GM21423 (cell line): ENCODE data around the gene BLID.

Source experiments
- ATAC-seq: cut with Tn5 transposase; IDR thresholded peaks from one replicate; pipeline ENCODE4 v1.9.1; 2021; ENCODE audit warnings: mild to moderate bottlenecking, moderate library complexity; ENCODE audit not compliant: unreplicated experiment

Gene BLID

GRCh38 chr11:122107045-122107444, 9.0 kb downstream of the BLID start:
- no peak for ATAC-seq

GRCh38 chr11:122105044-122105758, 10.8 kb downstream of the BLID start:
- ATAC-seq, result no peak

- ATAC-seq, result no peak
Measured at GRCh38 chr11:122104341-122104740, 11.7 kb downstream of the BLID start.

- ATAC-seq, result no peak
Measured at GRCh38 chr11:122103726-122104125, 12.3 kb downstream of the BLID start.

GRCh38 chr11:122103321-122103720, 12.7 kb downstream of the BLID start:
- no peak for ATAC-seq

- no peak for ATAC-seq
Measured at GRCh38 chr11:122102426-122102825, 13.6 kb downstream of the BLID start.

- no peak for ATAC-seq
Measured at GRCh38 chr11:122101625-122102291, 14.3 kb downstream of the BLID start.

GRCh38 chr11:122100756-122101080, 15.3 kb downstream of the BLID start:
- ATAC-seq, result no peak

GRCh38 chr11:122100037-122100755, 15.8 kb downstream of the BLID start:
- no peak for ATAC-seq

- ATAC-seq, result no peak
Measured at GRCh38 chr11:122099374-122100036, 16.5 kb downstream of the BLID start.

GRCh38 chr11:122098261-122098980, 17.6 kb downstream of the BLID start:
- no peak for ATAC-seq

GRCh38 chr11:122097419-122098001, 18.5 kb downstream of the BLID start:
- no peak for ATAC-seq

GRCh38 chr11:122096272-122097112, 19.5 kb downstream of the BLID start:
- no peak for ATAC-seq

GRCh38 chr11:122095681-122096262, 20.2 kb downstream of the BLID start:
- ATAC-seq, result no peak

- ATAC-seq, result no peak
Measured at GRCh38 chr11:122094836-122095235, 21.2 kb downstream of the BLID start.

- no peak for ATAC-seq
Measured at GRCh38 chr11:122093731-122094275, 22.2 kb downstream of the BLID start.

GRCh38 chr11:122091835-122092234, 24.2 kb downstream of the BLID start:
- ATAC-seq, result no peak

- no peak for ATAC-seq
Measured at GRCh38 chr11:122089111-122089510, 26.9 kb downstream of the BLID start.

GRCh38 chr11:122085712-122086111, 30.3 kb downstream of the BLID start:
- no peak for ATAC-seq
